AG10803 (cell line): ENCODE results near the gene FBXL17.

Experiments used
- DNase-seq: peaks from one replicate; pipeline ENCODE4 v3.0.0; 2010; ENCODE audit warnings: low read depth
- H3K4me3 ChIP-seq: 2 replicates; pipeline ENCODE4 v1.5.1; 2011; ENCODE audit warnings: mild to moderate bottlenecking, low read length, control low read depth
- CTCF ChIP-seq: conservative IDR thresholded peaks from 2 replicates; pipeline ENCODE4 v1.5.1; 2011; ENCODE audit warnings: mild to moderate bottlenecking, low read length, control low read depth, inconsistent platforms

Gene FBXL17

GRCh38 chr5:108102463-108102862, 279.4 kb downstream of the FBXL17 start:
- no peak overlapping the region for H3K4me3 ChIP-seq
- DNase-seq, result no peak
- TF ChIP-seq CTCF, result no peak

- no peak overlapping the region for H3K4me3 ChIP-seq
- DNase-seq, result no peak
- no peak for TF ChIP-seq CTCF
Measured at GRCh38 chr5:108101821-108102220, 280.1 kb downstream of the FBXL17 start.

- TF ChIP-seq CTCF, result no peak
- DNase-seq, result peak; percentile 8
- no peak overlapping the region for H3K4me3 ChIP-seq
Measured at GRCh38 chr5:108101130-108101529, 280.8 kb downstream of the FBXL17 start.

DNA sequence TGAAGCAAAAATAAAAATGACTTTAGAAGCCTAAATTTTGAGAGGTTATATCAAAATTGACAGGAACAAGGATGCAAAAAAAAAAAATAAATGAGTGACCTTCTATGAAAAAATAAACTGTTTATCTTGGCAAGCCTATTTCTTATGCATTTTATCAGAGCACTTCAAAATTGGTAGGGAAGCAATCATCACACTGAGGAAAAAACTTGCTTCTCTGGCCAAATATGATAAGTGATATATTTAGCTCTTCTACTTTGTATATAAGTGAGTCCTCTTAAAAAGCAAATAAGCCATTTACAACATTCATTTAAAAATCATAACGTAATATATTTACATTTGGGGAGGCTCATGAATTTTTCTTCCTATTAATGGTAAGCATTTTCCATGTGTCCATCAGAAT, 287.1 kb downstream of the FBXL17 start:
- no peak for TF ChIP-seq CTCF
- no peak for DNase-seq
- no peak overlapping the region for H3K4me3 ChIP-seq

DNA sequence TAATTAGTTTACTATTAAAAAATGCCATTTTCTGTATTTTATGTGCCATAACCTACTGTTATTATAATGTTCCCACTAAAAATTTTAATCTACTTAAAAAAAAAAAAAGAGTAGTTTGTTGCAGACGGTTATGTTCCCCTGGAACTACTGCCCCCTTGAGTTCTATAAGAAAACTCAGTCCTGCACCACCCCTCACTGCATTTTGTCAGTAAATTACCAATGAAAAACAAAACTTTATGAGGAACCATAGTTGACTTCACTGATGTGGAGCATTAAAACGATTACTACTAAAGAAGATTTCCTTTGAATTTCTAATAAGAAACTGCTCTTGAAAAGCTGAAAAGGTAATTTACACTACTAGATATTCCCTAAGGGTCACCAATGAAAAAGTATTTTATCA, 288.7 kb downstream of the FBXL17 start:
- H3K4me3 ChIP-seq, result no peak overlapping the region
- DNase-seq, result peak; percentile 47
- peak; percentile 72 for TF ChIP-seq CTCF

DNA sequence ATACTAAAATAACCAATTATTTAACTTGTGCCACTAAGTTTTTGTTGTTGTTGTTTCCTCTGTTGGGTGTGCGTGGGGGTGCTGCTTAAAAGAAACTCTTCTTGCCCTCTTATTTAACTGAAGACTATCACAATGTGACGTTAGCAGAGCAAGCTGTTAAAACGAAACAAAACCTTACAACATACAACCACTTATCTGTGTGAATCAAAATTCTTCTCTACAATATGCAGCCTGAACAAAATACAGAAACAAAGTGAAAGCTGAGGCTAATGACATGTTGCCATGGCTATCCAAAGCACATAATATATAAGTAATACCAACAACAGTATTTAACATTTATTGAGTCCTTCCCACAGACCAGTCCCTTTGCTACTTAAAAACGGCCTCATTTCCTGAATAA, 291.0 kb downstream of the FBXL17 start:
- H3K4me3 ChIP-seq, result no peak overlapping the region
- TF ChIP-seq CTCF, result no peak
- no peak for DNase-seq

DNA sequence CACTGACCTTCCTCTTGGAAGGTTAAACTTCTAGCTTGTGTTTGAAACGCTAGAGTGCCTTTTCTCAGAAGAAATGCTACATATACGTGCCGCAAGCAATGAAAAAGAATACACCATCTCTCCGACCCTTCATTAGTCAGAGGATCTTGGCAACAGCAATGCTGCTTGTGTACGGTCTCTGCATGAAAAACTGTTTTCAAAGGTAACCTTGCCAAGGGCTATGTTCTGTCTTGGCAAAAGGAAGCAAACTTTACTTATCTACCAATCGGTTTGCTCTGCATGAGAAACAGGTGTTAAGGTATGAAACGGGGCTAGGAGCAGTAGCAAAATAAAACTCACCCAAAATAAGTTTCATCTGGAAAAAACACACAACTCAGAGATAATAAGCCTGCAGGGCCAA, 297.8 kb downstream of the FBXL17 start:
- TF ChIP-seq CTCF, result no peak
- H3K4me3 ChIP-seq, result no peak overlapping the region
- no peak for DNase-seq
